Right atrium auricular region (tissue), 2 donors: ENCODE measurements around the gene SNX19. TPM values are rescaled to one million over a fixed set of nuclear protein-coding genes. Genes with fewer than 3 reads are reported as not detected.
A peak's percentile ranks its signal among the peaks of the same experiment; 100 is the strongest.

Source experiments
- DNase-seq: peaks from one replicate; pipeline ENCODE4 v3.0.0-alpha.2; 2019; ENCODE audit warnings: low spot score
- H3K27ac ChIP-seq, 2 donors: fragments of 200-600 bp; sonication (generic); 1 replicate in 1 of 2; 2 replicates in 1 of 2; pipeline ENCODE4 v1.5.1; 2016 to 2019
- H3K27me3 ChIP-seq, 2 donors: fragments of 200-600 bp; sonication (generic); one replicate each; pipeline versions ENCODE4 v1.5.1 to v1.6.0; 2017 to 2019
- H3K36me3 ChIP-seq: fragments of 200-600 bp; sonication (generic); one replicate; pipeline ENCODE4 v1.5.1; 2016
- H3K4me1 ChIP-seq, 2 donors: fragments of 200-600 bp; sonication (generic); one replicate each; pipeline versions ENCODE4 v1.5.1 to v1.6.0; 2017 to 2019
- H3K4me3 ChIP-seq, 2 donors: fragments of 200-600 bp; sonication (generic); 1 replicate in 1 of 2; 2 replicates in 1 of 2; pipeline ENCODE4 v1.5.1; 2017 to 2019; ENCODE audit warnings: mild to moderate bottlenecking in 1 of 2, moderate library complexity in 1 of 2
- H3K9me3 ChIP-seq, 2 donors: fragments of 200-600 bp; sonication (generic); one replicate each; pipeline ENCODE4 v1.5.1; 2019
- CTCF ChIP-seq, 2 donors: fragments of 200-600 bp; sonication (generic); IDR thresholded peaks; one replicate each; pipeline ENCODE4 v1.5.1; 2019; ENCODE audit warnings: antibody characterized with exemption in 2 of 2
- total RNA-seq, 2 donors: library from RNA; depleted of rRNA; stranded (reverse); fragments of >200 nt; gene quantifications; one replicate each; pipeline ENCODE4 v1.1.0, GENCODE V29; 2016

SNX19 gene
- total RNA-seq, 2 donors from 2014 or later, result 66.9 to 85.1 TPM

- H3K4me3 ChIP-seq, result no peak overlapping the region
- DNase-seq, result no peak
- no peak for TF ChIP-seq CTCF (IDR thresholded peaks at IDR 0.05)
- H3K4me1 ChIP-seq, result peaks cover 0 to 29% of the 10 kb centered on the region in 2 donors
- no peaks in the 10 kb centered on the region for H3K9me3 ChIP-seq
- H3K27ac ChIP-seq, result peak overlapping the region in 1 of 2 donors; percentile 2
- H3K36me3 ChIP-seq, result peaks cover 54% of the 10 kb centered on the region
- no peaks in the 10 kb centered on the region for H3K27me3 ChIP-seq
These were observed 40.2 kb downstream of the SNX19 start for GRCh38 chr11:130876100-130876499.

- Histone ChIP-seq H3K4me1 (peaks cover 0 to 34% of the 10 kb centered on the region in 2 donors), H3K27me3 (no peaks in the 10 kb centered on the region), H3K4me3 (no peak overlapping the region), H3K9me3 (no peaks in the 10 kb centered on the region), H3K27ac (peak overlapping the region in 1 of 2 donors; percentile 84), H3K36me3 (peaks cover 46% of the 10 kb centered on the region)
- no peak for DNase-seq
- no peak for TF ChIP-seq CTCF (IDR thresholded peaks at IDR 0.05)
These were observed 41.2 kb downstream of the SNX19 start for GRCh38 chr11:130874955-130875531.

GRCh38 chr11:130874396-130874795 lies 41.9 kb downstream of the SNX19 start:
- Histone ChIP-seq H3K9me3 (no peaks in the 10 kb centered on the region), H3K27ac (peak overlapping the region in 1 of 2 donors; percentile 84), H3K36me3 (peaks cover 39% of the 10 kb centered on the region), H3K27me3 (no peaks in the 10 kb centered on the region), H3K4me1 (peaks cover 0 to 34% of the 10 kb centered on the region in 2 donors), H3K4me3 (no peak overlapping the region)
- TF ChIP-seq CTCF (IDR thresholded peaks at IDR 0.05), result no peak
- no peak for DNase-seq

- Histone ChIP-seq H3K27me3 (no peaks in the 10 kb centered on the region), H3K36me3 (peaks cover 33% of the 10 kb centered on the region), H3K9me3 (no peaks in the 10 kb centered on the region), H3K4me3 (no peak overlapping the region), H3K27ac (peak overlapping the region in 1 of 2 donors; percentile 84), H3K4me1 (peaks cover 0 to 34% of the 10 kb centered on the region in 2 donors)
- no peak for TF ChIP-seq CTCF (IDR thresholded peaks at IDR 0.05)
- DNase-seq, result no peak
These were observed 42.5 kb downstream of the SNX19 start for GRCh38 chr11:130873761-130874160.

GRCh38 chr11:130872981-130873380 lies 43.3 kb downstream of the SNX19 start:
- Histone ChIP-seq H3K36me3 (peaks cover 25% of the 10 kb centered on the region), H3K4me1 (peaks cover 0 to 37% of the 10 kb centered on the region in 2 donors)
- no peak for DNase-seq

More at GRCh38 chr11:130872981-130873380, 43.3 kb downstream of the SNX19 start:
- no peaks in the 10 kb centered on the region for H3K27me3 ChIP-seq
- no peak overlapping the region for H3K4me3 ChIP-seq
- H3K27ac ChIP-seq, result peak overlapping the region; percentile 76 to 84
- no peaks in the 10 kb centered on the region for H3K9me3 ChIP-seq
- TF ChIP-seq CTCF (IDR thresholded peaks at IDR 0.05), result no peak
